ENCODE measurements around the gene CHCHD10. TPM values are rescaled to one million over a fixed set of nuclear protein-coding genes. Genes with fewer than 3 reads are reported as not detected.

CHCHD10 gene
- total and polyA plus RNA-seq, 2 of the 8 experiments (the other 6 are each of a cell fraction or from before 2014, with no cell fraction given) = 58.3 to 94.5 TPM

DNA sequence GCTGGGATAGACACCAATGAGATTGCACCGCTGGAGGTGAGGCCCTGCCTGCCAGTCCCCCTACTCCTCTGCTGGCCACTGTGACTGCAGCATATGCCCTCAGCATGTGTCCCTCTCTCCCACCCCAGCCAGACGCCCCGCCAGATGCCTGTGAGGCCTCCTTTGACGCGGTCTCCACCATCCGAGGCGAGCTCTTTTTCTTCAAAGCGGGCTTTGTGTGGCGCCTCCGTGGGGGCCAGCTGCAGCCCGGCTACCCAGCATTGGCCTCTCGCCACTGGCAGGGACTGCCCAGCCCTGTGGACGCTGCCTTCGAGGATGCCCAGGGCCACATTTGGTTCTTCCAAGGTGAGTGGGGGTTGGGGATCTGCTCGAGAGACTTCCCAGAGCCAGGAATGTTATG is 13.3 kb upstream of the CHCHD10 start:
- H4K8ac ChIP-seq (ENCODE audit: extremely low read depth, insufficient read depth, low read length) = peak overlapping the region; percentile 51; the same call in 1 of the 2 replicates
- no peak for TF ChIP-seq CBX5 (IDR thresholded peaks at IDR 0.05; ENCODE audit: low read depth, low read length)
- TF ChIP-seq, protein P1, sequence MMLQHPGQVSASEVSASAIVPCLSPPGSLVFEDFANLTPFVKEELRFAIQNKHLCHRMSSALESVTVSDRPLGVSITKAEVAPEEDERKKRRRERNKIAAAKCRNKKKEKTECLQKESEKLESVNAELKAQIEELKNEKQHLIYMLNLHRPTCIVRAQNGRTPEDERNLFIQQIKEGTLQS (IDR thresholded peaks at IDR 0.05; ENCODE audit: insufficient read depth, low read depth, low read length) = no peak
- TF ChIP-seq, protein P2, sequence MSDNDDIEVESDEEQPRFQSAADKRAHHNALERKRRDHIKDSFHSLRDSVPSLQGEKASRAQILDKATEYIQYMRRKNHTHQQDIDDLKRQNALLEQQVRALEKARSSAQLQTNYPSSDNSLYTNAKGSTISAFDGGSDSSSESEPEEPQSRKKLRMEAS (IDR thresholded peaks at IDR 0.05) = no peak
- no peak for TF ChIP-seq EZH2 (IDR thresholded peaks at IDR 0.05; ENCODE audit: low read depth, low read length, severe bottlenecking)
- TF ChIP-seq PHF8 (conservative IDR thresholded peaks at IDR 0.05; ENCODE audit: low read depth, low read length) = no peak
- H3K9me3 ChIP-seq (ENCODE audit: insufficient read depth in 2 of 2, low read depth in 1 of 2, low read length in 1 of 2) = no peaks in the 10 kb centered on the region
- no peak overlapping the region for H3K14ac ChIP-seq (ENCODE audit: insufficient read length)
- H2AK5ac ChIP-seq (ENCODE audit: low read depth, low read length) = no peak overlapping the region
- H3K36me3 ChIP-seq (ENCODE audit: control insufficient read depth in 2 of 4, insufficient read depth in 4 of 4, low read length in 3 of 4) = no peaks in the 10 kb centered on the region
- CTCF ChIA-PET (ENCODE audit: partially characterized antibody) = no interaction called here
- peaks cover 0 to 6% (median 0%) of the 10 kb centered on the region in 4 experiments; a peak in 2 of 7 replicates for H3K4me1 ChIP-seq (replicated peaks in 1 of 4; ENCODE audit: control insufficient read depth in 3 of 4, insufficient read depth in 4 of 4, low read length in 3 of 4)
- no peak overlapping the region for H3K23ac ChIP-seq (ENCODE audit: insufficient read length)
- H2BK5ac ChIP-seq (ENCODE audit: low read depth, low read length) = no peak overlapping the region
- no peak overlapping the region for H2BK120ac ChIP-seq (replicated peaks; ENCODE audit: low read depth, low read length)
- 89% methylated on average over 15 of the region's 15 CpGs; no CpG with 5 or more reads in 1 of the 2 experiments for WGBS, 2 experiments (ENCODE audit: extremely low coverage in 1 of 2, insufficient coverage in 1 of 2, insufficient read length in 1 of 2, insufficient replicate concordance in 2 of 2, low coverage in 1 of 2, low lambda C conversion rate in 2 of 2, missing lambda C conversion rate in 1 of 2)
- no peak overlapping the region for H4K5ac ChIP-seq (ENCODE audit: insufficient read length, low read depth, low read length)
- H3K56ac ChIP-seq (replicated peaks; ENCODE audit: insufficient read length, low read depth, low read length) = no peak overlapping the region
- no peak overlapping the region for H3K9ac ChIP-seq (replicated peaks in 1 of 4; ENCODE audit: extremely low read depth in 1 of 4, low read depth in 3 of 4, low read length in 3 of 4)
- H3K4me2 ChIP-seq (ENCODE audit: insufficient read depth in 1 of 2, low read depth in 2 of 2, low read length in 2 of 2) = no peak overlapping the region
- H3K4me3 ChIP-seq (ENCODE audit: extremely low read depth in 1 of 4, insufficient read depth in 2 of 4, low read depth in 3 of 4, low read length in 4 of 4) = no peak overlapping the region
- H3K4ac ChIP-seq (replicated peaks; ENCODE audit: insufficient read length, low read depth, low read length) = no peak overlapping the region
- H2BK15ac ChIP-seq (ENCODE audit: low read length) = no peak overlapping the region
- no peaks in the 10 kb centered on the region for H3K23me2 ChIP-seq (ENCODE audit: low read depth, low read length)
- DNase-seq (ENCODE audit: low read depth in 1 of 2, low spot score in 2 of 2) (no peak), FAIRE-seq (no peak)
- no peak overlapping the region for H3K18ac ChIP-seq (ENCODE audit: extremely low read depth, low read length)
- no peaks in the 10 kb centered on the region for H3K27me3 ChIP-seq (replicated peaks in 1 of 4; ENCODE audit: control insufficient read depth in 3 of 4, extremely low read depth in 1 of 4, insufficient read depth in 3 of 4, low read length in 3 of 4)
- H3K79me2 ChIP-seq (ENCODE audit: control insufficient read depth in 1 of 2, insufficient read depth in 2 of 2, low read length in 2 of 2) = no peaks in the 10 kb centered on the region
- H2BK12ac ChIP-seq (ENCODE audit: low read depth, low read length) = no peak overlapping the region
- no peak overlapping the region for H2AFZ ChIP-seq (ENCODE audit: low read length)
- H4K91ac ChIP-seq (replicated peaks; ENCODE audit: insufficient read length, low read length) = no peak overlapping the region
- no peak overlapping the region for H3K27ac ChIP-seq (ENCODE audit: low read depth, low read length)
- H3K79me1 ChIP-seq (ENCODE audit: low read depth, low read length) = no peaks in the 10 kb centered on the region; the same call in 1 of the 2 replicates
- H2BK20ac ChIP-seq (ENCODE audit: low read length) = no peak overlapping the region
- POLR2A ChIA-PET (ENCODE audit: partially characterized antibody) = interaction anchor here (1.5 to 3.9 kb wide), 3 partner anchors 8 to 114 kb away, joined by 3 to 21 read pairs (median 5); partner anchors contain the start of genes CHCHD10 and MMP11
- H4K20me1 ChIP-seq (replicated peaks in 1 of 2; ENCODE audit: control insufficient read depth in 1 of 2, insufficient read depth in 2 of 2, low read length in 2 of 2) = peaks cover 0 to 2% of the 10 kb centered on the region in 2 experiments
